ENCODE measurements around the gene DAPP1. TPM values are rescaled to one million over a fixed set of nuclear protein-coding genes. Genes with fewer than 3 reads are reported as not detected.

The DAPP1 gene
- total RNA-seq, 4 donors from 2014 or later, result 14.6 to 52.2 (median 25.7) TPM

DNA sequence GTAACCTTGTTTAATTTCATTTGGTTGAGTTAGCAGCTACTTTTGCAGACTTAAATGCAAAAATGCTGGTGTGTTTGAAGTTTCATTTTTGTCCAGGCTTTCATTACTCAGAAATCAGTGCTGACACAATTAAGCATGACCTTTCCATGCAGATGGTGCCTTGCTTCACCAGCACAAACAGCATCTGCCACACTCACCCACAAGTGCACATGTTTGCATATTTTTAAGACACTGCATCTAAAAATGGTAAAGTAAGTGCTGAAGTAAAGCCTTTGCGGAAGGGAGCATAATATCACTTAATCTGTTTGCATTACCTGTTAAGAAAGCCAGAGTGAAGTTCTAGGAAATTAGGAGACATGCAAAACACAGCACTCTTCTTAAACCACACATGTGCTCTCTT, 7.3 kb upstream of the DAPP1 start:
- Histone ChIP-seq H3K4me3 (no peak overlapping the region), H3K36me3 (no peaks in the 10 kb centered on the region), H3K27ac (no peak overlapping the region), H3K27me3 (no peaks in the 10 kb centered on the region), H3K9me3 (no peaks in the 10 kb centered on the region), H3K4me1 (no peaks in the 10 kb centered on the region)
- TF ChIP-seq EP300 (IDR thresholded peaks at IDR 0.05) (no peak), POLR2AphosphoS5 (IDR thresholded peaks at IDR 0.05) (no peak), POLR2A (IDR thresholded peaks at IDR 0.05) (no peak)
- TF ChIP-seq, protein P1, sequence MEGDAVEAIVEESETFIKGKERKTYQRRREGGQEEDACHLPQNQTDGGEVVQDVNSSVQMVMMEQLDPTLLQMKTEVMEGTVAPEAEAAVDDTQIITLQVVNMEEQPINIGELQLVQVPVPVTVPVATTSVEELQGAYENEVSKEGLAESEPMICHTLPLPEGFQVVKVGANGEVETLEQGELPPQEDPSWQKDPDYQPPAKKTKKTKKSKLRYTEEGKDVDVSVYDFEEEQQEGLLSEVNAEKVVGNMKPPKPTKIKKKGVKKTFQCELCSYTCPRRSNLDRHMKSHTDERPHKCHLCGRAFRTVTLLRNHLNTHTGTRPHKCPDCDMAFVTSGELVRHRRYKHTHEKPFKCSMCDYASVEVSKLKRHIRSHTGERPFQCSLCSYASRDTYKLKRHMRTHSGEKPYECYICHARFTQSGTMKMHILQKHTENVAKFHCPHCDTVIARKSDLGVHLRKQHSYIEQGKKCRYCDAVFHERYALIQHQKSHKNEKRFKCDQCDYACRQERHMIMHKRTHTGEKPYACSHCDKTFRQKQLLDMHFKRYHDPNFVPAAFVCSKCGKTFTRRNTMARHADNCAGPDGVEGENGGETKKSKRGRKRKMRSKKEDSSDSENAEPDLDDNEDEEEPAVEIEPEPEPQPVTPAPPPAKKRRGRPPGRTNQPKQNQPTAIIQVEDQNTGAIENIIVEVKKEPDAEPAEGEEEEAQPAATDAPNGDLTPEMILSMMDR (IDR thresholded peaks at IDR 0.05), result no peak
- DNase-seq (ENCODE audit: low spot score in 2 of 2), result no peak
- 89% methylated on average over 1 of the region's 1 CpG for WGBS

DNA sequence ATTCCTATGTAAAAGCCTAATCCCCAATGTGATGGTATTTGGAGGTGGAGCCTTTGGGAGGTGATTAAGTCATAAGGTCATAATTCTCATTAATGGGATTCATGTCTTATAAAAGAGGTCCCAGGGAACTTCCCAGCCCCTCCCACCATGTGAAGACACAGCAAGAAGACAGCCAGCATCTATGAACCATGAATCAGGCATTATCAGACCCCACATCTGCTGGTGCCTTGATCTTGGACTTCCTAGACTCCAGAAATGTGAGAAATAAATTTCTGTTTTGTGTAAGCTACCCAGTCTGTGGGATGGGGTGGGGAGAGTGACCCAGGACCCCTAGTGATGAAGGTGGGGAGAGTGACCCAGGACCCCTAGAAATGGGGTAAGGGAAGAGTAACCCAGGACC, 6.1 kb upstream of the DAPP1 start:
- no peak for TF ChIP-seq EP300 (IDR thresholded peaks at IDR 0.05)
- TF ChIP-seq, protein P1 (IDR thresholded peaks at IDR 0.05), result no peak
- no peak for TF ChIP-seq POLR2AphosphoS5 (IDR thresholded peaks at IDR 0.05)
- no peak for TF ChIP-seq POLR2A (IDR thresholded peaks at IDR 0.05)
- Histone ChIP-seq H3K27me3 (no peaks in the 10 kb centered on the region), H3K36me3 (no peaks in the 10 kb centered on the region), H3K4me1 (no peaks in the 10 kb centered on the region), H3K4me3 (no peak overlapping the region), H3K27ac (no peak overlapping the region), H3K9me3 (no peaks in the 10 kb centered on the region)
- DNase-seq (ENCODE audit: low spot score in 2 of 2), result no peak

- Histone ChIP-seq H3K27ac (no peak overlapping the region), H3K36me3 (no peaks in the 10 kb centered on the region), H3K9me3 (no peaks in the 10 kb centered on the region), H3K27me3 (no peaks in the 10 kb centered on the region), H3K4me3 (no peak overlapping the region), H3K4me1 (peaks cover under 1% of the 10 kb centered on the region)
- DNase-seq (ENCODE audit: low spot score in 2 of 2), result no peak
- WGBS, result 64% methylated on average over 1 of the region's 1 CpG
- TF ChIP-seq EP300 (IDR thresholded peaks at IDR 0.05), result no peak
- no peak for TF ChIP-seq POLR2A (IDR thresholded peaks at IDR 0.05)
- TF ChIP-seq POLR2AphosphoS5 (IDR thresholded peaks at IDR 0.05), result no peak
- TF ChIP-seq, protein P1 (IDR thresholded peaks at IDR 0.05), result no peak
Measured at GRCh38 chr4:99811117-99811516, 5.5 kb upstream of the DAPP1 start.

- DNase-seq (ENCODE audit: low spot score in 2 of 2), result no peak
- no peaks in the 10 kb centered on the region for H3K27me3 ChIP-seq
- no peak overlapping the region for H3K27ac ChIP-seq
- H3K4me3 ChIP-seq, result no peak overlapping the region
- H3K36me3 ChIP-seq, result no peaks in the 10 kb centered on the region
- H3K4me1 ChIP-seq, result peaks cover 6% of the 10 kb centered on the region
- TF ChIP-seq EP300 (IDR thresholded peaks at IDR 0.05), result no peak
- TF ChIP-seq, protein P1 (IDR thresholded peaks at IDR 0.05), result peak; percentile 27 to 35
- WGBS, result 85% methylated on average over 1 of the region's 1 CpG
- H3K9me3 ChIP-seq, result no peaks in the 10 kb centered on the region
Measured at GRCh38 chr4:99811850-99812249, 4.8 kb upstream of the DAPP1 start.

GRCh38 chr4:99815597-99816011, 1.0 kb upstream of the DAPP1 start:
- H3K27me3 ChIP-seq, result no peaks in the 10 kb centered on the region
- H3K36me3 ChIP-seq, result no peaks in the 10 kb centered on the region
- H3K4me1 ChIP-seq, result peaks cover 20% of the 10 kb centered on the region
- DNase-seq (ENCODE audit: low spot score in 2 of 2), result no peak
- no peak overlapping the region for H3K27ac ChIP-seq
- TF ChIP-seq EP300 (IDR thresholded peaks at IDR 0.05) (no peak), POLR2AphosphoS5 (IDR thresholded peaks at IDR 0.05) (peak in 1 of 3 donors; percentile 46)
- no peak overlapping the region for H3K4me3 ChIP-seq
- no peaks in the 10 kb centered on the region for H3K9me3 ChIP-seq
- WGBS, result 41% methylated on average over 1 of the region's 1 CpG

- Histone ChIP-seq H3K9me3 (no peaks in the 10 kb centered on the region), H3K4me1 (peaks cover 20% of the 10 kb centered on the region), H3K4me3 (peak overlapping the region; percentile 45), H3K27me3 (no peaks in the 10 kb centered on the region), H3K36me3 (no peaks in the 10 kb centered on the region), H3K27ac (peak overlapping the region; percentile 83)
- no peak for DNase-seq (ENCODE audit: low spot score in 2 of 2)
- WGBS, result 46% methylated on average over 4 of the region's 4 CpGs
- TF ChIP-seq POLR2A (IDR thresholded peaks at IDR 0.05) (no peak), POLR2AphosphoS5 (IDR thresholded peaks at IDR 0.05) (no peak), EP300 (IDR thresholded peaks at IDR 0.05) (no peak)
- TF ChIP-seq, protein P1 (IDR thresholded peaks at IDR 0.05), result no peak
Measured at GRCh38 chr4:99817309-99817890, 773 bp downstream of the DAPP1 start.
